Heart left ventricle (tissue), 13 donors: Measurements from ENCODE around the gene IFIT3.

ENCODE experiments used
- CTCF ChIP-seq, 12 donors: fragments of 200-600 bp; sonication (generic) in 4 of 12; IDR thresholded peaks; one replicate each; pipeline versions ENCODE4 v1.5.0 to v1.8.0; 2018 to 2022; ENCODE audit warnings: antibody characterized with exemption in 12 of 12, mild to moderate bottlenecking in 5 of 12
- POLR2A ChIP-seq, 2 donors: fragments of 450-650 bp; IDR thresholded peaks; one replicate each; pipeline ENCODE4 v1.6.1; 2017; ENCODE audit warnings: antibody characterized with exemption in 2 of 2, mild to moderate bottlenecking in 2 of 2, moderate library complexity in 2 of 2
- donor health status: ischemic (EF 13 %, LVEDD 7.1; RV severe dilation, severe dysfunction).
- donor health status: DM: no; HTN: yes; CAD: no.
- donor health status: DM: no; HTN: no; CAD: no.
- donor health status: ischemic (EF 25% LVEDD 6.9; RV normal size, moderate dysfunction).
- donor health status: ischemic (EF 25% LVEDD 5.7; RV mildly dilated, moderate dysfunction).
- donor health status: ischemic (EF 35%, LVEDD 5.7; RV mildly dilated, moderate dysfunction).
- donor health status: nonischemic (EF 11% LVEDD 7.7; RV severe dilation, severe dysfunction).
- donor health status: DM: yes; HTN: yes; CAD: no.
- donor health status: PGD.
- donor health status: ischemic (EF 29% LVEDD 5.4; RV normal size, mild dysfunction).
- donor health status: nonischemic (EF 23%, LVEDD 6.1; RV moderate dilation, normal function).

GRCh38 chr10:89344156-89344555, 16.4 kb downstream of the IFIT3 start:
- TF ChIP-seq CTCF (IDR thresholded peaks at IDR 0.05) = no peak
- no peak for TF ChIP-seq POLR2A (IDR thresholded peaks at IDR 0.05)
